ENCODE measurements around the gene UGT1A1.
A peak's percentile ranks its signal among the peaks of the same experiment; 100 is the strongest.

Gene UGT1A1

DNA sequence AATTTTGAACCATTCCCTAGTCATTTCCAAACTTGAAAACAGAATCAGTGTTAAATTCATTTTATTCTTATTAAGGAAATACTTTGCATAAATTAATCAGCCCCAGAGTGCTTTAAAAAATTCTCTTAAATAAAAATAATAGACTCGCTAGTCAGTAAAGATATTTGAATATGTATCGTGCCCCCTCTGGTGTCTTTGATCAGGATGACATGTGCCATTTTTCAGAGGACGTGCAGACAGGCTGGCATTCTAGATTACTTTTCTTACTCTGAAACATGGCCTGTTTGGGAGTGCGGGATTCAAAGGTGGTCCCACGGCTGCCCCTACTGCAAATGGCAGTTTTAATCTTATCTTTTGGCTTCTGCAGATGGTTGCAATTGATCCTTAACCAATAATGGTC is 12.5 kb downstream of the UGT1A1 start:
- TF ChIP-seq, protein P1, sequence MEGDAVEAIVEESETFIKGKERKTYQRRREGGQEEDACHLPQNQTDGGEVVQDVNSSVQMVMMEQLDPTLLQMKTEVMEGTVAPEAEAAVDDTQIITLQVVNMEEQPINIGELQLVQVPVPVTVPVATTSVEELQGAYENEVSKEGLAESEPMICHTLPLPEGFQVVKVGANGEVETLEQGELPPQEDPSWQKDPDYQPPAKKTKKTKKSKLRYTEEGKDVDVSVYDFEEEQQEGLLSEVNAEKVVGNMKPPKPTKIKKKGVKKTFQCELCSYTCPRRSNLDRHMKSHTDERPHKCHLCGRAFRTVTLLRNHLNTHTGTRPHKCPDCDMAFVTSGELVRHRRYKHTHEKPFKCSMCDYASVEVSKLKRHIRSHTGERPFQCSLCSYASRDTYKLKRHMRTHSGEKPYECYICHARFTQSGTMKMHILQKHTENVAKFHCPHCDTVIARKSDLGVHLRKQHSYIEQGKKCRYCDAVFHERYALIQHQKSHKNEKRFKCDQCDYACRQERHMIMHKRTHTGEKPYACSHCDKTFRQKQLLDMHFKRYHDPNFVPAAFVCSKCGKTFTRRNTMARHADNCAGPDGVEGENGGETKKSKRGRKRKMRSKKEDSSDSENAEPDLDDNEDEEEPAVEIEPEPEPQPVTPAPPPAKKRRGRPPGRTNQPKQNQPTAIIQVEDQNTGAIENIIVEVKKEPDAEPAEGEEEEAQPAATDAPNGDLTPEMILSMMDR (IDR thresholded peaks at IDR 0.05; ENCODE audit: low read depth, low read length): no peak
- peak in 1 of 2 donors; percentile 36 for DNase-seq (ENCODE audit: low read depth in 2 of 2)
- no peak overlapping the region for H3K4me3 ChIP-seq (replicated peaks in 1 of 2; ENCODE audit: low read depth in 2 of 2, low read length in 2 of 2)

DNA sequence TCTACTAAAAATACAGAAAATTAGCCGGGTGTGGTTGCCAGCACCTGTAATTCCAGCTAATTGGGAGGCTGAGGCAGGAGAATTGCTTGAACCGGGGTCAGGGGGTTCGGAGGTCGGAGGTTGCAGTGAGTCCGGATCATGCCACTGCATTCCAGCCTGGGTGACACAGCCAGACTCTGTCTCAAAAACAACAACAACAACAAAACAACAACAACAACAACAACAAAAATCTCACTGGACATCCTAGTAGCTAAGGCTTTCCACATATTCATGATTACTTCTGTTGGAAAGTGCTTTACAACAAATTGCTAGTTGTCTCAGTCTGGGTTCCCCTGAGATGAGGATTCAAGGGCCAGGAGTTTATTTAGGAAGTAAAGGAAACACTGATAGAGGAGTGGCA is 13.8 kb downstream of the UGT1A1 start:
- TF ChIP-seq, protein P1 (IDR thresholded peaks at IDR 0.05; ENCODE audit: low read depth, low read length): no peak

DNA sequence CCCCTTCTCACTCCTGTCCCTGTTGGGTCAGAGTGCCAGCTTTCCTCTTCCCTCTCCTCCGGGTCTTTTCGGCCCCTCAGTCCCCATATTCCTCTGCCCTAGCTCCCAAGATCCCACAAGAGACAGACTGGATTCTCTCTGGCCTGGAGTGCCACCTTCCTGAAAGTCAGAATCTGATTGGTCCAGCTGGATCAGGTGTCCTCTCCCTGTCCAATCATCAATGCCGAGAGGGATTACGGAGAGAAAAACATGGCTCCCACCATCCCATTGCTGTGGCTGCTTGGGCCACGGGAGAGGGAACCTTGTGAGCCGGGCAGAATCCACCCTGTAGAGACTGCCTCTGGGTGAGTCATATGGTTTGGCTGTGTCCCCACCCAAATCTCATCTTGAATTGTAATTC is 15.3 kb downstream of the UGT1A1 start:
- TF ChIP-seq, protein P1 (IDR thresholded peaks at IDR 0.05; ENCODE audit: low read depth, low read length): no peak
- no peak for DNase-seq (ENCODE audit: low read depth in 2 of 2)
- H3K4me3 ChIP-seq (replicated peaks in 1 of 2; ENCODE audit: low read depth in 2 of 2, low read length in 2 of 2): no peak overlapping the region

More for the DNA sequence above, 13.8 kb downstream of the UGT1A1 start:
- no peak for DNase-seq (ENCODE audit: low read depth in 2 of 2)
- no peak overlapping the region for H3K4me3 ChIP-seq (replicated peaks in 1 of 2; ENCODE audit: low read depth in 2 of 2, low read length in 2 of 2)

DNA sequence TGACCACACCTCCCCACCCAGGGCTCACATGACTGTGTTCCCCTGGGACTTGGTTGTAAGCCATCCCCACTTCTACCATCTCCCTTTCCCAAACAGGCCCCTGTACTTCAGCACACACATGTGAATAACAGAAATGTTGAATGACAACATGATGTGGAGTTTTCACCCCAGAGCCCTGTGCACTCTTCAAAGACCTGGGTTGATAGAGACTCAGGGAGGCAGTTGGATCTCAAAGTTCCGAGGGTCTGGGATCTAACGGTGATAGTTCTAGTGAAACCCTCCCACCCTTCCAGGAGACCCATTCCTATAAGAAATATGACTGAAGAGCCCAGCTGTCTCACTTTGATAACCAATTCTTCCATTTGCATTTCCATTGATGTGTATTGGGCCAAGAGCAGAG is 18.0 kb downstream of the UGT1A1 start, which contains the start of gene MROH2A:
MROH2A (plus strand) TSS at position 301 of the 400 bp plus-strand sequence. CDS start 1,029 bp downstream, outside the sequence.
- no peak for DNase-seq (ENCODE audit: low read depth in 2 of 2)
- TF ChIP-seq, protein P1 (IDR thresholded peaks at IDR 0.05; ENCODE audit: low read depth, low read length): no peak
- H3K4me3 ChIP-seq (replicated peaks in 1 of 2; ENCODE audit: low read depth in 2 of 2, low read length in 2 of 2): no peak within 1 kb of the TSS

DNA sequence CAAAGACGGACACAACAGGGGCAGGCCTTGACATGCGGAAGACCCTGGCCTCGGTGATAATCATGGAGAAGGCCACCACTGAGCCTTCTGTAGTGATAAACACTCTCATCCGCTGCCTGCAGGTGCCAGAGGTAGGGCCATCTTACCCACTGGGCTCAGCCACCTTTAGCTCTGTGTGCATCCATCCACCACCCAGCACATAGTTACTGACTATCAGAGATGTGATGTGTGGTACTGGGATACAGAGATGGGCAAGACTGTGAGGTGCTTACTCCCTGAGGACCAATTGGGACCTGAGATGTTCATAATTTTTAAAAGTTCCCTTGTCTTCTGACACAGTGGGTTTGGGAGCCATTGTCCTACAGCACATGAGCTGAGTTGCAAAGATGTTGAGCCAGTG is 19.7 kb downstream of the UGT1A1 start:
- DNase-seq (ENCODE audit: low read depth in 2 of 2): no peak
- TF ChIP-seq, protein P1 (IDR thresholded peaks at IDR 0.05; ENCODE audit: low read depth, low read length): no peak
- no peak overlapping the region for H3K4me3 ChIP-seq (replicated peaks in 1 of 2; ENCODE audit: low read depth in 2 of 2, low read length in 2 of 2)

DNA sequence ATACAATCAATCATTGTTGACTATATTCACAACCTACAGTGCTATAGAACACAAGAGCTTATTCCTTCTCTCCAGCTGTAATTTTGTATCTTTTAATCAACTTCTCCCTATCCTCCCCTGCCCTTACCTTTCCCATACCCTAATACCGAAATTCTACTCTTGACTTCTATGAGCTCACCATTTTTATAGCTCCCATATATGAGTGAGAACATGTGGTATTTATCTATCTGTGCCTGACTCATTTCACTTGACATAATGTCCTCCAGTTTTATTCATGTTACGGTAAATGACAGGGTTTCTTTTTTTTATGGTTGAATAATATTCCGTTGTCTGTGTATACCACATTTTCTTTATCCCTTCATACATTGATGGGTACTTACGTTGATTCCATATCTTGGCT is 20.7 kb downstream of the UGT1A1 start:
- H3K4me3 ChIP-seq (replicated peaks in 1 of 2; ENCODE audit: low read depth in 2 of 2, low read length in 2 of 2): no peak overlapping the region
- TF ChIP-seq, protein P1 (IDR thresholded peaks at IDR 0.05; ENCODE audit: low read depth, low read length): no peak
- no peak for DNase-seq (ENCODE audit: low read depth in 2 of 2)

DNA sequence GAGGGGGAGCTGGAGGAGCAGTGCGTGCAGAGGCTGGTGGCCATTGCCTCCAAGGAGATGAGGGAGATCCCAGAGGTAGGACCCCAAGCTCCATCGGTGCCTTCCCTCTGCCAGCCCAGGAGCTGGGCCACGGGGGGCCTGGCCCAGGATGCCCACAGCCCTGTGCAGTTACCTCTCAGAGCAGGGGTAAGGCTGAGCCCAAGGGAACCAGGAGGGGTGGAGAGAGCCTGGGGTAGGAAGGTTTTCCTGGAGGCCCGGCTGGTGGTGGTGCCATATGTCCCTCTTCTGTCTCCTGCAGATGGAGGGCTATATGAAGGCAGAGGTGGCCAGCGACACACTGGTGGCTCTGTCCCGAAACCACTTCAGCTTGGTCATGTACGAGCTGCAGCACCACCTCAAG is 29.5 kb downstream of the UGT1A1 start:
- TF ChIP-seq, protein P1 (IDR thresholded peaks at IDR 0.05; ENCODE audit: low read depth, low read length): no peak
- no peak overlapping the region for H3K4me3 ChIP-seq (replicated peaks in 1 of 2; ENCODE audit: low read depth in 2 of 2, low read length in 2 of 2)
- no peak for DNase-seq (ENCODE audit: low read depth in 2 of 2)

Data from cardiac fibroblast (primary cell).